GM23248 (cell line): ENCODE measurements around the gene R3HDM4. TPM values are rescaled to one million over a fixed set of nuclear protein-coding genes. Genes with fewer than 3 reads are reported as not detected.

Experiments
- DNase-seq: peaks from one replicate; pipeline ENCODE4 v3.0.0-alpha.2; 2015
- H2AFZ ChIP-seq: fragments of 200-600 bp; sonication (generic); 2 replicates; pipeline ENCODE4 v1.6.1; 2016; ENCODE audit warnings: antibody characterized with exemption
- H3F3A ChIP-seq: fragments of 200-600 bp; sonication (generic); 2 replicates; pipeline ENCODE4 v1.6.1; 2016; ENCODE audit warnings: mild to moderate bottlenecking, antibody characterized with exemption, mixed run types; ENCODE audit not compliant: insufficient read depth
- H3K27ac ChIP-seq: fragments of 200-600 bp; sonication (generic); 2 replicates; pipeline ENCODE4 v1.5.1; 2016; ENCODE audit warnings: mild to moderate bottlenecking
- H3K27me3 ChIP-seq: fragments of 200-600 bp; sonication (generic); replicated peaks from 2 replicates; pipeline ENCODE4 v1.6.1; 2016; ENCODE audit warnings: mild to moderate bottlenecking; ENCODE audit not compliant: insufficient read depth
- H3K36me3 ChIP-seq: fragments of 200-600 bp; sonication (generic); 2 replicates; pipeline ENCODE4 v1.6.1; 2016; ENCODE audit warnings: low read depth, mild to moderate bottlenecking
- H3K4me1 ChIP-seq: fragments of 200-600 bp; sonication (generic); 2 replicates; pipeline ENCODE4 v1.6.1; 2016; ENCODE audit warnings: mild to moderate bottlenecking; ENCODE audit not compliant: insufficient read depth
- H3K4me2 ChIP-seq: fragments of 200-600 bp; sonication (generic); one replicate; pipeline ENCODE4 v1.6.1; 2016; ENCODE audit warnings: mild to moderate bottlenecking; ENCODE audit not compliant: unreplicated experiment
- H3K4me3 ChIP-seq: fragments of 200-600 bp; sonication (generic); 2 replicates; pipeline ENCODE4 v1.5.1; 2016; ENCODE audit warnings: mild to moderate bottlenecking
- H3K79me2 ChIP-seq: fragments of 200-600 bp; sonication (generic); 2 replicates; pipeline ENCODE4 v1.6.1; 2016; ENCODE audit warnings: mild to moderate bottlenecking; ENCODE audit not compliant: insufficient read depth
- H3K9ac ChIP-seq: fragments of 200-600 bp; sonication (generic); 2 replicates; pipeline ENCODE4 v1.6.1; 2016; ENCODE audit warnings: mild to moderate bottlenecking
- H3K9me2 ChIP-seq: fragments of 200-600 bp; sonication (generic); 2 replicates; pipeline ENCODE4 v1.6.1; 2016; ENCODE audit warnings: mixed run types, mild to moderate bottlenecking, moderate library complexity; ENCODE audit not compliant: insufficient read depth
- H3K9me3 ChIP-seq: fragments of 200-600 bp; sonication (generic); one replicate; pipeline ENCODE4 v1.6.1; 2017; ENCODE audit warnings: low read depth
- H4K20me1 ChIP-seq: fragments of 200-600 bp; sonication (generic); 2 replicates; pipeline ENCODE4 v1.6.0; 2016; ENCODE audit not compliant: insufficient read depth
- EZH2 ChIP-seq: fragments of 200-600 bp; sonication (generic); IDR thresholded peaks from 2 replicates; pipeline ENCODE4 v1.6.1; 2018; ENCODE audit warnings: antibody characterized with exemption, mild to moderate bottlenecking; ENCODE audit not compliant: insufficient read depth, poor library complexity, severe bottlenecking
- EZH2phosphoT487 ChIP-seq: fragments of 200-600 bp; sonication (generic); IDR thresholded peaks from 2 replicates; pipeline ENCODE4 v1.6.1; 2018; ENCODE audit warnings: antibody characterized with exemption, moderate library complexity, mild to moderate bottlenecking, low read depth; ENCODE audit not compliant: insufficient read depth
- whole genome bisulfite sequencing, 2 experiments: methylation state at CpG; one replicate each; pipeline ENCODE4 v1.1.6; 2015 to 2017; ENCODE audit warnings: low lambda C conversion rate in 2 of 2, low coverage in 1 of 2; ENCODE audit errors: missing lambda C conversion rate in 2 of 2; 5-methylcytosine and 5-hydroxymethylcytosine counted together
- in situ Hi-C: fragments of 300-500 bp; cut with MboI; formaldehyde crosslinking; loops from 2 replicates; pipeline ENCODE4 v1.15.0; 2020
- polyA plus RNA-seq: library from polyadenylated mRNA; unstranded; fragments of >200 nt; fragmentation: Nextera tagmentation; extraction: Ambion mirVana; gene quantifications from 2 replicates; pipeline ENCODE4 v1.2.1, GENCODE V29; 2016
- total RNA-seq: library from RNA; depleted of rRNA; stranded (reverse); fragments of >200 nt; shearing (Covaris generic); gene quantifications from 2 replicates; pipeline ENCODE4 v1.2.3, GENCODE V29; 2014

Gene R3HDM4
- total and polyA plus RNA-seq, 2 experiments from 2014 or later = 50.9 to 52.7 TPM

DNA sequence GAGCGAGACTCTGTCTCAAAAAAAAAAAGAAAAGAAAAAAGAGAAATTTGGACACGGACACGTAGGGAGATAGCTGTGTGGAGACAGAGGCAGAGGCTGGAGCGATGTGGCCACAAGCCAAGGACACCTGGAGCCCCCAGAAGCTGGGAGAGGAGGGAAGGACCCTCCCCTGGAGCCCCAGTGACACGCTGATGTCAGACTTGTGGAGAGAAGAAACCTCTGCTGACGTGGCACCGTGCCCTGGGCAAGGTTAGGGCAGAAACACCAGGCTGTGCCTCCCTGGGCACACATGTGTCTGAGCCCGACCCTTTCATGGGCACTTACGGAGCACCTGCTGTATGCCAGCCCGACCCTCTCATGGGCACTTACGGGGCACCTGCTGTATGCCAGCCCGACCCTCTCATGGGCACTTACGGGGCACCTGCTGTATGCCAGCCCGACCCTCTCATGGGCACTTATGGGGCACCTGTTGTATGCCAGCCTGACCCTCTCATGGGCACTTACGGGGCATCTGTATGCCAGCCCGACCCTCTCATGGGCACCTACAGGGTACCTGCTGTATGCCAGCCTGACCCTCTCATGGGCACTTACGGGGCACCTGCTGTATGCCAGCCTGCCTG is 30.6 kb upstream of the R3HDM4 start:
- Histone ChIP-seq H3K27ac (no peak overlapping the region), H3K9ac (no peak overlapping the region), H2AFZ (no peak overlapping the region), H3K4me3 (no peak overlapping the region), H3K4me1 (no peaks in the 10 kb centered on the region), H4K20me1 (no peaks in the 10 kb centered on the region), H3K36me3 (no peaks in the 10 kb centered on the region; the same call in 1 of the 2 replicates), H3K9me2 (no peaks in the 10 kb centered on the region), H3K9me3 (no peaks in the 10 kb centered on the region), H3F3A (no peaks in the 10 kb centered on the region), H3K79me2 (peaks cover 100% of the 10 kb centered on the region), H3K4me2 (no peak overlapping the region), H3K27me3 (no peaks in the 10 kb centered on the region)
- WGBS, 2 experiments = 92 to 99% methylated on average over 12 to 17 of the region's 17 CpGs
- DNase-seq = no peak
- TF ChIP-seq EZH2phosphoT487 (no peak), EZH2 (no peak)
- in situ Hi-C loops = no loop called here

DNA sequence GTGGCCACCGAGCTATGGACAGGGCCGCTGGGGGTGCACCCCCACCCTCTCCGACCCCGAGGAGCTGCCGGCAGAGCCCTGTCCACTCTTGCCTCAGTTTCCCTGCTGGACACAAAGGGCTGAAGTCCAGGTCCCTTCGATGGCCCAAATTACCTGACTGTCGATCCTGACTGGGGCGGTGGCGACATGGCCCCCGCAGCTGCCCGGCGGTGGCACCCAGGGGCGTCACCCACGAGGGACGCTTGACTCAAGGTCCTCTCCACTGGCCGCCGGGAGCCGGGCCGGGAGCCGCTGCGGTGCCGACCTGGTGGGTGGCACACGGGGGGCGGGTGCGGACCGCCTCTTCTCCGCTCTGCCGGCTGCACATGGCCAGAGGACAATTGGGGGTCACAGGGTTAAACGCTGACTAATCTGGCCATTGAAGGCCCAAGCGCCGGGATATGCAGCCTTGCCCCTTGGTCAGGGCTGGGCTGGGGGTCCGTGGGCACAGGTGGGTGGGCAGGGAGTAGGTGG is 29.2 kb upstream of the R3HDM4 start:
- H3K4me3 ChIP-seq = no peak overlapping the region
- H3K9me3 ChIP-seq = no peaks in the 10 kb centered on the region
- H3K36me3 ChIP-seq = no peaks in the 10 kb centered on the region; the same call in 1 of the 2 replicates
- in situ Hi-C loops = no loop called here
- no peaks in the 10 kb centered on the region for H3K27me3 ChIP-seq
- H3K27ac ChIP-seq = no peak overlapping the region
- no peak for DNase-seq
- H3F3A ChIP-seq = no peaks in the 10 kb centered on the region
- no peaks in the 10 kb centered on the region for H4K20me1 ChIP-seq
- no peak for TF ChIP-seq EZH2phosphoT487
- no peak for TF ChIP-seq EZH2
- H2AFZ ChIP-seq = no peak overlapping the region
- H3K9ac ChIP-seq = no peak overlapping the region
- no peaks in the 10 kb centered on the region for H3K4me1 ChIP-seq
- no peaks in the 10 kb centered on the region for H3K9me2 ChIP-seq
- peaks cover 100% of the 10 kb centered on the region for H3K79me2 ChIP-seq
- 97% methylated on average over 31 of the region's 32 CpGs for WGBS, 2 experiments
- no peak overlapping the region for H3K4me2 ChIP-seq

GRCh38 chr19:941292-942132 is 28.5 kb upstream of the R3HDM4 start:
- H3K4me3 ChIP-seq = no peak overlapping the region
- 93 to 95% methylated on average over 43 to 45 of the region's 45 CpGs for WGBS, 2 experiments

GRCh38 chr19:940591-941291 is 27.7 kb upstream of the R3HDM4 start:
- Histone ChIP-seq H3K9me3 (no peaks in the 10 kb centered on the region), H3K9ac (no peak overlapping the region), H3K4me2 (no peak overlapping the region), H3K9me2 (no peaks in the 10 kb centered on the region), H2AFZ (no peak overlapping the region), H3F3A (no peaks in the 10 kb centered on the region), H3K27ac (no peak overlapping the region), H3K27me3 (no peaks in the 10 kb centered on the region), H3K36me3 (no peaks in the 10 kb centered on the region; the same call in 1 of the 2 replicates), H4K20me1 (no peaks in the 10 kb centered on the region), H3K4me3 (no peak overlapping the region), H3K4me1 (no peaks in the 10 kb centered on the region), H3K79me2 (peaks cover 100% of the 10 kb centered on the region)
- DNase-seq = no peak
- 86 to 88% methylated on average over 19 to 60 of the region's 64 CpGs for WGBS, 2 experiments
- TF ChIP-seq EZH2phosphoT487 (no peak), EZH2 (no peak)
- in situ Hi-C loops = no loop called here

More at GRCh38 chr19:941292-942132, 28.5 kb upstream of the R3HDM4 start:
- TF ChIP-seq EZH2 (no peak), EZH2phosphoT487 (no peak)
- in situ Hi-C loops = no loop called here
- H3F3A ChIP-seq = no peaks in the 10 kb centered on the region
- no peaks in the 10 kb centered on the region for H4K20me1 ChIP-seq
- no peak overlapping the region for H2AFZ ChIP-seq
- no peak for DNase-seq
- H3K27me3 ChIP-seq = no peaks in the 10 kb centered on the region
- no peaks in the 10 kb centered on the region for H3K4me1 ChIP-seq
- no peak overlapping the region for H3K27ac ChIP-seq
- no peaks in the 10 kb centered on the region for H3K9me3 ChIP-seq
- no peak overlapping the region for H3K9ac ChIP-seq
- H3K9me2 ChIP-seq = no peaks in the 10 kb centered on the region
- no peaks in the 10 kb centered on the region; the same call in 1 of the 2 replicates for H3K36me3 ChIP-seq
- no peak overlapping the region for H3K4me2 ChIP-seq
- H3K79me2 ChIP-seq = peaks cover 100% of the 10 kb centered on the region
